ENCODE data around the gene GSTM4. TPM values are rescaled to one million over a fixed set of nuclear protein-coding genes. Genes with fewer than 3 reads are reported as not detected.
A peak's percentile ranks its signal among the peaks of the same experiment; 100 is the strongest.
"Not testable (repeated sequence)": the region's sequence is repeated elsewhere in the genome, so short reads cannot be mapped to it uniquely, and the experiment has no call there.

The GSTM4 gene
- total RNA-seq, 3 donors from 2014 or later: 3.7 to 6.9 (median 4.1) TPM

DNA sequence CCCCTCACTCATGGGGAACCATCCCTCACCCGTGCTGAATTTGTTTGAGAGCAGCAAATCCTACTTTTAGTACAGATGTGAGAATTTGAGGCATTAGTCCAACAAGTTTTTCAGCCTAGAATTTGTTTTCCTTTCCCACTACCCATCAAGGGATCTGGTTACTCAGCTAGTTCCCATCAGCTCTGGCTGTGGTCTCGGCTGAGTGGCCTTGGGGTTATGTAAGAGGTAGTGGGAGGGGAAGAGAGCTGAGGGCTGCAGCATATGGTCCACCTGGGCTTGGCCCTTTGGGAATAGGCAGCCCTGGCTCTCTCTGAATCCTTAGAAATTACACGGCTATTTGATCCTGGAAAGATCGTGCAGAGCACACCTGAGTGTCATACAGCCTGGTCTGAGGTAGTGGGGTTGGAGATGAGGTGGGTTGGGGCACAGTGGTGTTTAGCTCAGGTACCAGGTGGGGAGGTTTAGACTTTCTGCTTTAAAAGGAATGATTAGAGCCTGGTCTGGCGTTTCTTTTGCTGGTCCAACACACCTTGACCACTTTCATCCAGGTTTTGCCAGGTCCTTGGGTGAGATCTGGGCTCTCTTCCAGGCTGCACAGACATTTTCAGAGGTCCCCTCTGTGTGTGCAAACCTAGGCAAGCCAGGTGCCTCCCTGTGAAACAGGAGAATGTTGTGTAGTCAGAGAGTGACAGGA lies 4.2 kb downstream of the GSTM4 start:
- no peak for DNase-seq
- H3K4me1 Mint-ChIP-seq (ENCODE audit: low read depth): peaks cover 12% of the 10 kb centered on the region
- no peaks in the 10 kb centered on the region for H3K9me3 Mint-ChIP-seq
- no peaks in the 10 kb centered on the region for H3K27me3 Mint-ChIP-seq (ENCODE audit: low read depth)
- no peak overlapping the region for H3K4me3 Mint-ChIP-seq
- no peak for ATAC-seq
- H3K36me3 Mint-ChIP-seq (ENCODE audit: insufficient read depth): peaks cover 5% of the 10 kb centered on the region

GRCh38 chr1:109660691-109661026 lies 4.8 kb downstream of the GSTM4 start:
- not testable (repeated sequence) for H3K4me3 Mint-ChIP-seq; H3K4me1 Mint-ChIP-seq (ENCODE audit: low read depth); H3K36me3 Mint-ChIP-seq (ENCODE audit: insufficient read depth); H3K9me3 Mint-ChIP-seq; H3K27me3 Mint-ChIP-seq (ENCODE audit: low read depth); DNase-seq; ATAC-seq

- no peaks in the 10 kb centered on the region for H3K27me3 Mint-ChIP-seq (ENCODE audit: low read depth)
- no peak for DNase-seq
- no peaks in the 10 kb centered on the region for H3K9me3 Mint-ChIP-seq
- H3K4me3 Mint-ChIP-seq: no peak overlapping the region
- peaks cover 5% of the 10 kb centered on the region for H3K36me3 Mint-ChIP-seq (ENCODE audit: insufficient read depth)
- peaks cover 3% of the 10 kb centered on the region for H3K4me1 Mint-ChIP-seq (ENCODE audit: low read depth)
- no peak for ATAC-seq
Observed at GRCh38 chr1:109661391-109661790, 5.5 kb downstream of the GSTM4 start.

- Mint-ChIP-seq H3K4me3 (no peak overlapping the region), H3K4me1 (ENCODE audit: low read depth) (peaks cover 21% of the 10 kb centered on the region), H3K27me3 (ENCODE audit: low read depth) (no peaks in the 10 kb centered on the region), H3K36me3 (ENCODE audit: insufficient read depth) (no peaks in the 10 kb centered on the region), H3K9me3 (no peaks in the 10 kb centered on the region)
- ATAC-seq (no peak), DNase-seq (no peak)
Observed at GRCh38 chr1:109664671-109665070, 8.8 kb downstream of the GSTM4 start.

- Mint-ChIP-seq H3K36me3 (ENCODE audit: insufficient read depth) (no peaks in the 10 kb centered on the region), H3K4me1 (ENCODE audit: low read depth) (peaks cover 27% of the 10 kb centered on the region), H3K27me3 (ENCODE audit: low read depth) (no peaks in the 10 kb centered on the region), H3K4me3 (peak within 1 kb of the TSS; percentile 72), H3K9me3 (no peaks in the 10 kb centered on the region)
- peak; percentile 75 for DNase-seq
- ATAC-seq: peak; percentile 100
Observed at GRCh38 chr1:109667452-109668122, 11.7 kb downstream of the GSTM4 start, which contains the start of gene GSTM2. TSS of gene GSTM2 (plus strand) at chr1:109668057. CDS start at chr1:109668116, 59 bp downstream.

DNA sequence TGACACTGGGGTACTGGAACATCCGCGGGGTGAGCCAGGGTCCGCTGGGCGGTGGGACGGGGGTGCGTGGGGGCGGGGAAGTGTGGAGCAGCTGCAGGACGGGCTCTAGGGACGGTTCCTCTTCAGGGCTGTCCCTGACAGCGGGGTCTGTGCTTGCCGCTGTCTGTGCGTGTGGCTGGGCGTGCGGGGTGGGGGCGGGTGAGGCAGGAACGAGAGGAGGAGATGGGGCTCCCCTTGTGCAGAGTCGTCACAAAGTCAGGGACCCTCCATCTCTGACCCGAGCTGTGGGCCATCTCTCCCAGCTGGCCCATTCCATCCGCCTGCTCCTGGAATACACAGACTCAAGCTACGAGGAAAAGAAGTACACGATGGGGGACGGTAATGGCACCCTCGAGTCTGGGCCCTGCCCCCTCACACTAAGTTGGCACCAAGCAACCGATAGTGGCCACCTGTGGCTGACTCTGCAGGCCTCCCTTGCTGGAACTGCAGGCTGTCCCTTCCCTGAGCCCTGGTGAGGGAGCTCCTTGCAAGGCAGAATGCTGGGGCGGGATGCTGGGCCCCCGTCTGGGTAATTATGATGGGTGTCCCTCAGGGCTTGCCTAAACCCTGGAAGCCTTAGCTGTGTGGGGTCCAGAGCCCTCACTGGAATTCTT lies 12.3 kb downstream of the GSTM4 start:
- peak; percentile 38 to 42 for ATAC-seq

GRCh38 chr1:109669246-109669948 lies 13.5 kb downstream of the GSTM4 start:
- ATAC-seq (no peak), DNase-seq (no peak)
- Mint-ChIP-seq H3K27me3 (ENCODE audit: low read depth) (no peaks in the 10 kb centered on the region), H3K4me3 (peak overlapping the region; percentile 17), H3K4me1 (ENCODE audit: low read depth) (peaks cover 27% of the 10 kb centered on the region), H3K36me3 (ENCODE audit: insufficient read depth) (no peaks in the 10 kb centered on the region), H3K9me3 (no peaks in the 10 kb centered on the region)

More for the DNA sequence above, 12.3 kb downstream of the GSTM4 start:
- Mint-ChIP-seq H3K27me3 (ENCODE audit: low read depth) (no peaks in the 10 kb centered on the region), H3K9me3 (no peaks in the 10 kb centered on the region), H3K4me3 (peak overlapping the region; percentile 72), H3K4me1 (ENCODE audit: low read depth) (peaks cover 27% of the 10 kb centered on the region), H3K36me3 (ENCODE audit: insufficient read depth) (no peaks in the 10 kb centered on the region)
- no peak for DNase-seq

- H3K36me3 Mint-ChIP-seq (ENCODE audit: insufficient read depth); ATAC-seq; H3K27me3 Mint-ChIP-seq (ENCODE audit: low read depth); H3K9me3 Mint-ChIP-seq; DNase-seq: not testable (repeated sequence)
- peaks cover 27% of the 10 kb centered on the region for H3K4me1 Mint-ChIP-seq (ENCODE audit: low read depth)
- peak overlapping the region; percentile 17 for H3K4me3 Mint-ChIP-seq
Observed at GRCh38 chr1:109669949-109670302, 14.0 kb downstream of the GSTM4 start.

- Mint-ChIP-seq H3K9me3 (no peaks in the 10 kb centered on the region), H3K4me1 (ENCODE audit: low read depth) (peaks cover 27% of the 10 kb centered on the region), H3K27me3 (ENCODE audit: low read depth) (no peaks in the 10 kb centered on the region), H3K4me3 (no peak overlapping the region), H3K36me3 (ENCODE audit: insufficient read depth) (no peaks in the 10 kb centered on the region)
- DNase-seq (no peak), ATAC-seq (no peak)
Observed at GRCh38 chr1:109671067-109671466, 15.2 kb downstream of the GSTM4 start.

DNA sequence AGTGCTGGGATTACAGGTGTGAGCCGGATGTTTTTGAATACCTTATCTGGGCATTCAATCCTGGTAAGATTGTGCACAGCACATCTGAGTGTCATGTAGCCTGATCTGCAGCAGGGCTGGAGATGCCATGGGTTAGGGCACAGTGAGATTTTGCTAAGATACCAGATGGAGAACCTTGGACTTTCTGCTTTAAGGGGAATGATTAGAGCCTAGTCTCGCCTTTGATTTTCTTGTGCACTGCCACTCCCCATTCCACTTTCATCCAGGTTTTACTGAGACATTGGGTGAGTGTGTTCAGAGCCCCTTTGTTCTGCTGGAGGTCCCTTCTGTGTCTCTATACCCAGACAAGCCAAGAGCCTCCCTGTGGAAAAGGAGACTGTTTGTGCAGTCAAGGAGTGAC lies 18.0 kb downstream of the GSTM4 start:
- not testable (repeated sequence) for H3K27me3 Mint-ChIP-seq (ENCODE audit: low read depth); H3K36me3 Mint-ChIP-seq (ENCODE audit: insufficient read depth); ATAC-seq; H3K4me3 Mint-ChIP-seq; H3K9me3 Mint-ChIP-seq; DNase-seq
- H3K4me1 Mint-ChIP-seq (ENCODE audit: low read depth): peaks cover 13% of the 10 kb centered on the region

DNA sequence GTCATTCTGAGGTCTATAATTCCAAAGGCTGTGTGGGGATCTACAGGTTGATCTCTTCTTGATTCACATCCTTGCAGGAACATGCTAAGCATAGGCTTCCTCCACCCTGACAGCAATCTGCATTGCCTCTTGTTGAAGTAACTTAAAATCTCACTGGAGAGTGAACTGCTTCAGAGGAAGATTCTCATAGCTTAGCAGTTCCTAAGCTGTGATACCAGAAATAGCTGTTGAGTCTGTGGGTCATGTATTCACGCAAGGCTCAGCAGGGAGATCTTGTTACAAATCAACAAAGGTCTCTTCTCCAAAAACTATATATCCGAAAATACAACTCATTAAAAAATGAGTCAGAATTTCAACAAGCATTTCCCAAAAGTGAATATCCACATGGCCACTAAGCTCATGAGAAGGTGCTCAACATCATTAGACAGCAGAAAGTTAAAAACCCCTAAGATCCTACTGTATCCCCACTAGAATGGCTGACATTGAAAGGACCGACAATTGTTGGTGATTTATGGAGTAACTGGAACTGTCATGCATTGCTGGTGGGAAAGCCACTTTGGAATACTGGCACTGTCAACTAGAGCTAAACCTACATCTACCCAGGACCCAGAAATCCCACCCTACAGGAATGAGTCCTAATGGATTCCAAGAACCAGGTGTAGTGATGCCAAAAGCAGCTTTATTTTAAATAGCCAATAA lies 20.9 kb downstream of the GSTM4 start:
- DNase-seq; H3K4me3 Mint-ChIP-seq; H3K27me3 Mint-ChIP-seq (ENCODE audit: low read depth); ATAC-seq; H3K4me1 Mint-ChIP-seq (ENCODE audit: low read depth); H3K9me3 Mint-ChIP-seq; H3K36me3 Mint-ChIP-seq (ENCODE audit: insufficient read depth): not testable (repeated sequence)

DNA sequence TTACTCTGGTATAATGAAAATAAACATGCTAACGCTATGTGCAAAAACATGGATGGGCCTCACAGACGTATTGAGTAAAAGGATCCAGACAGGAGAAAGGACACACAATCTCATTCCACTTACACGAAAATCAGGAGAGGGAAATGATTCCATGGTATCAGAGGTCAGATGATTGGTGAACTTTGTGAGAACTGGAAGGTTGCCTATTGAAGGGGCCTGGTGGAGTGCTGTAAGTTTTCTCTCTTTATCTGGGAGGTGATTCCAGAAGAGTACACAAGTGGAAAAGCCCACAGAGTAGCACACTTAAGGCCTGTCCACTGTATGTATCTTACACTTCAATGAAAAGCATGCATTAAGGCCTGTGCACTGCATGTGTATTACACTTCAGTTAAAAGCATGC lies 21.6 kb downstream of the GSTM4 start:
- DNase-seq (no peak), ATAC-seq (no peak)
- no peaks in the 10 kb centered on the region for H3K36me3 Mint-ChIP-seq (ENCODE audit: insufficient read depth)
- H3K4me3 Mint-ChIP-seq: no peak overlapping the region
- H3K4me1 Mint-ChIP-seq (ENCODE audit: low read depth): no peaks in the 10 kb centered on the region
- H3K9me3 Mint-ChIP-seq: no peaks in the 10 kb centered on the region
- no peaks in the 10 kb centered on the region for H3K27me3 Mint-ChIP-seq (ENCODE audit: low read depth)

- not testable (repeated sequence) for H3K27me3 Mint-ChIP-seq (ENCODE audit: low read depth); H3K9me3 Mint-ChIP-seq; H3K4me1 Mint-ChIP-seq (ENCODE audit: low read depth); ATAC-seq; H3K36me3 Mint-ChIP-seq (ENCODE audit: insufficient read depth); DNase-seq; H3K4me3 Mint-ChIP-seq
Observed at GRCh38 chr1:109678637-109679036, 22.7 kb downstream of the GSTM4 start.

- H3K27me3 Mint-ChIP-seq (ENCODE audit: low read depth); H3K4me1 Mint-ChIP-seq (ENCODE audit: low read depth); DNase-seq; H3K9me3 Mint-ChIP-seq; H3K36me3 Mint-ChIP-seq (ENCODE audit: insufficient read depth); ATAC-seq; H3K4me3 Mint-ChIP-seq: not testable (repeated sequence)
Observed at GRCh38 chr1:109684777-109685176, 28.9 kb downstream of the GSTM4 start.

All from activated T-cell treated with anti-CD3 and anti-CD28 coated beads, Interleukin-2, amount 50 U/mL, for 4 hours (primary cell).